ENCODE measurements around the gene OBP2A.
"Not testable (repeated sequence)": the region's sequence is repeated elsewhere in the genome, so short reads cannot be mapped to it uniquely, and the experiment has no call there.

The OBP2A gene

GRCh38 chr9:135526730-135527571 is 19.0 kb upstream of the OBP2A start:
- DNase-seq (ENCODE audit: low spot score): no peak

- not testable (repeated sequence) for DNase-seq (ENCODE audit: low spot score)
Observed at GRCh38 chr9:135528842-135529435, 17.0 kb upstream of the OBP2A start.

- DNase-seq (ENCODE audit: low spot score): no peak
Observed at GRCh38 chr9:135530146-135530545, 15.8 kb upstream of the OBP2A start.

GRCh38 chr9:135531096-135531495 is 14.8 kb upstream of the OBP2A start:
- DNase-seq (ENCODE audit: low spot score): no peak

- no peak for DNase-seq (ENCODE audit: low spot score)
Observed at GRCh38 chr9:135533113-135533512, 12.8 kb upstream of the OBP2A start.

- DNase-seq (ENCODE audit: low spot score): no peak
Observed at GRCh38 chr9:135533674-135534073, 12.3 kb upstream of the OBP2A start.

- not testable (repeated sequence) for DNase-seq (ENCODE audit: low spot score)
Observed at GRCh38 chr9:135534192-135534711, 11.7 kb upstream of the OBP2A start.

- not testable (repeated sequence) for DNase-seq (ENCODE audit: low spot score)
Observed at GRCh38 chr9:135534826-135535225, 11.1 kb upstream of the OBP2A start.

GRCh38 chr9:135535631-135536030 is 10.3 kb upstream of the OBP2A start:
- DNase-seq (ENCODE audit: low spot score): not testable (repeated sequence)

GRCh38 chr9:135536216-135536615 is 9.7 kb upstream of the OBP2A start:
- no peak for DNase-seq (ENCODE audit: low spot score)

GRCh38 chr9:135543262-135543894 is 2.5 kb upstream of the OBP2A start:
- not testable (repeated sequence) for DNase-seq (ENCODE audit: low spot score)

GRCh38 chr9:135544981-135545635 is 818 bp upstream of the OBP2A start:
- no peak for DNase-seq (ENCODE audit: low spot score)

GRCh38 chr9:135546792-135547617 is 1.1 kb downstream of the OBP2A start:
- not testable (repeated sequence) for DNase-seq (ENCODE audit: low spot score)

GRCh38 chr9:135547756-135548736 is 2.1 kb downstream of the OBP2A start:
- DNase-seq (ENCODE audit: low spot score): no peak

- not testable (repeated sequence) for DNase-seq (ENCODE audit: low spot score)
Observed at GRCh38 chr9:135549478-135550343, 3.8 kb downstream of the OBP2A start.

- no peak for DNase-seq (ENCODE audit: low spot score)
Observed at GRCh38 chr9:135550344-135550918, 4.5 kb downstream of the OBP2A start.

- DNase-seq (ENCODE audit: low spot score): no peak
Observed at GRCh38 chr9:135551031-135551430, 5.1 kb downstream of the OBP2A start.

- no peak for DNase-seq (ENCODE audit: low spot score)
Observed at GRCh38 chr9:135551456-135551855, 5.5 kb downstream of the OBP2A start.

All from pons (tissue), 1 donor.